GM21786 (cell line): Measurements from ENCODE around the gene ADH5.
"Not testable (repeated sequence)": the region's sequence is repeated elsewhere in the genome, so short reads cannot be mapped to it uniquely, and the experiment has no call there.

Experiments used
- ATAC-seq: cut with Tn5 transposase; IDR thresholded peaks from one replicate; pipeline ENCODE4 v1.9.1; 2021; ENCODE audit not compliant: unreplicated experiment

ADH5 gene

DNA sequence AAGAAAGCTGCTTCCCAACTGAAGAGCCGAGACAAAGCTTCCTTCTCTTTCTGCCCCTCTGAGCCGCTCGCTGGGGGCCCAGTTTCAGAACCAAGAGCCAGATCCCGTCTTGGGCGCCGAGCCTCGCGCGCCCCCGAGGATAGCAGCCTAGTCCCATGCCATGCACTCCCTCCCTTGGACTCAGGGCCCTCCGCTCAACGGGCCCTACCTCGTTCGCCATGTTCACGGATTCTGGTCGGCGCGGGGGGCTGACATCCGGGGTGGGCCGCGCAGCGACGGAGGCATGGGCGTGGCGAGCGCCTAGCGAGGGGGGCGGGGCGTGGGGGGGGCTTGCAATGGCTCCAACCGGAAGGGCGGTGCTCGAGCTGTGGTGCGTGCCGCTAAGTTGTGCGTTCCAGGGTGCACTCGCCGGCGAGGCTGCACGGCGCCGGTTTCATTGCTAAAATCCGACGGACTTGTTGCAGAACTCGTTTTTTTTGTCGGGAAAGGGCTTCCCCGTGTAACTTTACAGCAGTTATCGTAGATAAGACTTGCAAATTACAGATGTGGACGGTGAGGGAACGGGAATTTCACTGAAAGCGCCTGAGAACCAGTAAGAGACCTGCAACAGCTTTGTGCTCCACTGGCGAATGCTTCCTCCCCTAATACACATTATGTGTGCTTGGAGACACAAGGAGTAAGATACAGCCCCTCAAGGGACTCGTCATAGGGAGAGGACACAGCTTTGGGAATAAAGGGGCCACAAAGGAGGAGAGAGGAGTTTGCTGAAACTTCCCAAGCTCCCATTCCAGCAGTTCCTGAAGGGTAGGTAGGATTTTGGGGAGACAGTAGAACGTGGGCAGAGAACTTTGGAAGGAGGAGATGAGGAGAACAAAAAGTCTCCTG is at the start of gene ADH5:
Gene ADH5, minus strand, starts transcription at position 308 of the 885 bp plus-strand sequence. Its CDS starts 88 bp downstream, at position 220.
- peak; percentile 92 for ATAC-seq

- ATAC-seq = no peak
Observed at GRCh38 chr4:99136329-99136728, 47.7 kb upstream of the ADH5 start.

DNA sequence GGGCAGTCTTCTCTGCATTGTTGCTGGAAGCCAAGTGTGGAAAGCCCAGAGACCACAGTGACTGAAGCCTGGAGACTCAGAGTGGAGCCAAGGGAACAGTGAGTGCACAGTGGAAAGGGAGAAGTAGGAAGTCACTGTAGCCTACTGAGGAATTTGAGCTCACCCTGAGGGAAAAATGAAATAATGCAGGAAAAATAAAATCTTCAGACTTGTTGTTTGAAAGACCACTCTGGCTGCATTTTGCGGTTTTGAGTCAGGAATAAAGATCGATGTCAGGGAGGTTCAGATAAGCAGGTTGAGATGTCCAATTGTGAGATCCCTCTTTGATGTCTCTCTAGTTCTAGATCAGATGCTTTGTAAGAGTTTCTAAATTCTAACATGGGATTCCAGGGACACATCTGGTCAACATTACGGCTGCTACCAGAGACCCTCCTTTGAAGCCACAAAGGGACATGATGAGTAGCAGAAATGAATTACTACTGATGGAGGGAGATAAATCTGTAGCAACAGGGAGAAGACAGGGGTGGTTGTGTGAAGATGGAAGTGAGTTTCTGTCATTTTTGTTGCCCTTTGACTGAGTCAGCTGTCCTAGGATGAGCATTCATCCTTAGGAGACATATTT is 47.1 kb upstream of the ADH5 start:
- ATAC-seq = no peak

- no peak for ATAC-seq
Observed at GRCh38 chr4:99134586-99134985, 46.0 kb upstream of the ADH5 start.

DNA sequence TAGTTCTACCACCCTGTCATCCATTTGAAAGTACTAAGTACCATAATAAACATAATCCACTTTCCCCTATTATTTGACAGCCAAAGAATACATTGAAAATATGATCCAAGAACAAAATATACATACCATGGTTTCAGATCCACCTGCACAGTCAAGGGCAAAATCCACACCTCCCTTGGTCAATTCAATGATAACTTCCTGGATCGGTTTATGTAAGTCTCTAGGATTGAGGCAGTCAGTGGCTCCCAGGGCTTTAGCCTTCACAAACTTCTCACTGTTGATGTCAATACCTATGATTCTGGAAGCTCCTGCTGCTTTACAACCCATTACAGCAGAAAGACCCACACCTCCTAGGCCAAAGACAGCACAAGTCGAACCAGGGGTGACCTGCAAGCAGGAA is 42.8 kb upstream of the ADH5 start:
- ATAC-seq = no peak

- ATAC-seq = no peak
Observed at GRCh38 chr4:99126376-99126775, 37.8 kb upstream of the ADH5 start.

DNA sequence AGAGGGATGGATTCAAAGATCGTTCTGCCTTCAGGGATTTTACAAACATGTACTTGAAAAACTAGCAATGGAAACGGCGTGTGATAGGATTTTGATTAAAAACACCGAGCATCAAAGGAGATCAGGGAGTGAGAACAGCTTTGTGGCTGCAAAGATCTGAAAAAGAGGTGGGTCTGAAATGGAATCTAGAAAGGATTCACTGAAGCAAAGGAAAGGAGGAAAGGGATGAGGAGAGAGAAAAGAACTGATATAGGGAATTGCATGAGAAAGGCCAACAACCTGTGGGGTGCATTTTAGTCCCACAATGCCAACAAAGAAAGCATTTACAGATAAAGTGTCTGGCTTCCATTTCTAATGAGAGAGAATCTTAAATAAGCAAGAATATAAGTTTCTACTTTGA is 32.4 kb upstream of the ADH5 start:
- no peak for ATAC-seq

GRCh38 chr4:99120501-99120900 is 31.9 kb upstream of the ADH5 start:
- no peak for ATAC-seq

DNA sequence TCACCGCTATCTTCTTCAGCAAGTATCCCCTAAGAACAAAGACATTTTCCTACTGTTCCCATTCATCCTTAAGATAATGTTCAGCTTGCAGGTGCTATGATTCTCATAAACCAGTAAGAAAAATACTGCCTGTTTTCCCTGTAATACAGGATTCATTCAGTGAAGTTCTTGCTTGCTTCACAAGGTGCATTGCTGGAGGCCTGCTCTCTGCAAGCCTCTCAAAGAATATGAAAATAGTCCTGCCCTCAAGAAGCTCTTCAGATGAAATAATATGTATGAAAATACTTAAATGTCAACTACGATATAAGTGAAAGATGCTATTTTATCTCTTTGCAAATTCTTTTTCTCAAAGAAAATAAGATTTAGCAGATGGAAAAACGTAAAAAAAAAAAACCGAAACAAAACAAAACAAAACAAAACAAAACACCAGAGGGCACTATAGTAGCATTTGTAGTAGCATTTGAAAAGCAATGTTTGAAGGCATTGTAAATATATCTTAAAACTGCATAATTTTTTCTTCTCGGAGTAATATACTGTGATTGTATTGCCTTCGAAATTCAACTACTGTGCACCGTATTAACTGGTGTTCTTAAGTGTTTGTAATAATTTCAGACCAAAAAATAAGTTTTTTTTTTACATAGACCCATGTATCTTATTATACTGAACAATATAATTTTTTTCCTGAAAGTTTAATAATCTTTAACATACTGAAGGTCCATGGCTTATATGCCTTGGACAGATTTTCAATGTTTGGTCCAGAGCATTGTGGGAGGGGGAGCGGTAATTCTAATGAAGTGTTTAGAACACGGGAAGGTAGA is 29.5 kb upstream of the ADH5 start:
- no peak for ATAC-seq

DNA sequence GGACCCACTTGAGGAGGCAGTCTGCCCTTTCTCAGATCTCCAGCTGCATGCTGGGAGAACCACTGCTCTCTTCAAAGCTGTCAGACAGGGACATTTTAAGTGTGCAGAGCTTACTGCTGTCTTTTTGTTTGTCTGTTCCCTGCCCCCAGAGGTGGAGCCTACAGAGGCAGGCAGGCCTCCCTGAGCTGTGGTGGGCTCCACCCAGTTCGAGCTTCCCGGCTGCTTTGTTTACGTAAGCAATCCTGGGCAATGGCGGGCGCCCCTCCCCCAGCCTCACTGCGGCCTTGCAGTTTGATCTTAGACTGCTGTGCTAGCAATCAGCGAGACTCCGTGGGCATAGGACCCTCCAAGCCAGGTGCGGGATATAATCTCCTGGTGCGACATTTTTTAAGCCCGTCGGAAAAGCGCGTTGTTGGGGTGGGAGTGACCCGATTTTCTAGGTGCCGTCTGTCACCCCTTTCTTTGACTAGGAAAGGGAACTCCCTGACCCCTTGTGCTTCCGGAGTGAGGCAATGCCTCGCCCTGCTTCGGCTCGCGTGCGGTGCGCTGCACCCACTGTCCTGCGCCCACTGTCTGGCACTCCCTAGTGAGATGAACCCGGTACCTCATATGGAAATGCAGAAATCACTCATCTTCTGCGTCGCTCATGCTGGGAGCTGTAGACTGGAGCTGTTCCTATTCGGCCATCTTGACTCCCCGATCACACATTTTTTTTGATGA is 28.7 kb upstream of the ADH5 start:
- ATAC-seq = not testable (repeated sequence)

DNA sequence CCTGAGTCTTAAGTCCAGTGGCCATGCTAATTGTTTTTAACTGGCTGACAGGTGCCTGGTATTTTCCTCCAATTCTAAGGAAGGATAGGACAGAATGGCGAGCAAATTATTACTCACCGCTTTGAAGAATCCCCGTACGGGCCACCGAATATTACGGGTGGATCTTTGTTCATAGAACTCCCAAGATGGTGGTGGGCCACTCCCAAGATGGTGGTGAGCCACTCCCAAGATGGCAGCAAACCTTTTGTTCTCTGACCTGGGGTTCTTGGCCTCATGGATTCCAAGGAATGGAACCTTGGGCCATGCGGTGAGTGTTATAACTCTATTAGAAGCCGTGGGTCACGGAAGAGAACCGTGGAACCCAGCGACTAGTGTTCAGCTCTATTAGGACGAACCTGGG is 20.7 kb upstream of the ADH5 start:
- ATAC-seq = not testable (repeated sequence)

GRCh38 chr4:99104153-99104552 is 15.6 kb upstream of the ADH5 start:
- no peak for ATAC-seq

DNA sequence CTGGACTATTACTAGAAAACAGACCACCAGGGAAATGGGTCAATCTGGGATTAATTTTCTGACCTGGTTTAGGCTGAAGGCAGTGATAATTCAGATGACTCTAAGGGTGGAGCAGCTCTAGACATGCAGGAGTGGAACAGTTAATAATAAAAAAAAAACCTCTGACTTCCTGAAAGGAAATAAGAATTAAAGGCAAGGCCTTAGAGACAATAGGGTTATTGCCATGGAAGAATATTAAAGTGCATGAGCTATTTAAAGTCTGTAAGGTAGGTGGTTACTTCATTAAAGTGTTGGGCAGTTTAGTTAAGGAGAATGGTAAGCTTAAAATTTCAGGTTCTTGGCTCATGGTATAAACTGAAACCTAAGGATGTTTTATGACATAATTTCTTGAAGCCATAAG is 14.6 kb upstream of the ADH5 start:
- no peak for ATAC-seq

DNA sequence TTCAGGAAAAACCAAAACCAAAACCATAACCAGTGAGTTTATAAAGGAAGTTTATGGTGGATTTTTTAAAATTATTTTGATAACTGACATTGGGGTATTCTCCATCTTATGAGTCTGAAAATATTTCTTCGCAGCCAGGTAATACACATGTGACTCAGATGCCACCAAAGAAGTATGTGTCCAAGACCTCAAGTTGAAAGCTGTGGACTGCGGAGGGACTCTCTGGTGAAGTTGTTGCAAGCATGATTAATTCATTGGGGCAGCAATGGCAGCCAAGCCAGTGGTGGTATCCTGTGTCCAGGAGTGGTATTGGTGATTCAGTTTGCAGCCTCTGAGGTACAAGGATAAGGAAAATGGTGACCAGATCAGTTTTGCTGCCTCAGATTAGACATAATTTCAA is 14.0 kb upstream of the ADH5 start:
- ATAC-seq = no peak

DNA sequence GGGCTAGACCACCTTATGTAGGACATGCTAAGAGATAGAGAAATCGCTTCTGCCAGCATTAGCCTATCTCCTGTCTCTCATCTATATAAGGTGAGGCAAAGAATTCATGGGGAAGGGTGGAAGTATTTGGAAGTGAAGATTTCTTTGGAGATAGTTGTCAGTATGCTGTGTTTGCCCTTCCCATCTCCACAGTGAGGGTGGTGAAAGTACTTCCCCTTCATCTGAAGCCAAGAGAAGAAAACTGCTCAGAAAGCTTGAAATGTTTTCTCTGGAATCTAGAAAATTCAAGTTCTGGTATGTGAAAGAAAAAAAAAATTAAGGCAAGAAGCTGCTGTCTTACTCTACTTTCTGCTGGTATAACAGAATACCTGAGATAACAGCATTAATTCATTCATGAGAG is 12.3 kb upstream of the ADH5 start:
- ATAC-seq = no peak

DNA sequence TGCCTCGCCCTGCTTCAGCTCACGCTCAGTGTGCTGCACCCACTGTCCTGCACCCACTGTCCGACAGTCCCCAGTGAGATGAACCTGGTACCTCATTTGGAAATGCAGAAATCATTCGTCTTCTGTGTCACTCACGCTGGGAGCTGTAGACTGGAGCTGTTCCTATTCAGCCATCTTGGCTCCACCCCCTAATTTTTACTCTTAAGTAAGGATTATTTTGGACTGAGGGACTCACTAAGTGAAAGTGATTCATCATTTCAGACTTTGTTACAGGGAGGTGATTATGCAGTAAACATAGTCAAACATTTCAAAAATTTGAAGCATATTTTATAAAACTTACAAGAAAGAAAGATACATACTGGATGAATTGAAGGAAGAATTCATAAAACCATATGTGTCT is 11.2 kb upstream of the ADH5 start:
- not testable (repeated sequence) for ATAC-seq

DNA sequence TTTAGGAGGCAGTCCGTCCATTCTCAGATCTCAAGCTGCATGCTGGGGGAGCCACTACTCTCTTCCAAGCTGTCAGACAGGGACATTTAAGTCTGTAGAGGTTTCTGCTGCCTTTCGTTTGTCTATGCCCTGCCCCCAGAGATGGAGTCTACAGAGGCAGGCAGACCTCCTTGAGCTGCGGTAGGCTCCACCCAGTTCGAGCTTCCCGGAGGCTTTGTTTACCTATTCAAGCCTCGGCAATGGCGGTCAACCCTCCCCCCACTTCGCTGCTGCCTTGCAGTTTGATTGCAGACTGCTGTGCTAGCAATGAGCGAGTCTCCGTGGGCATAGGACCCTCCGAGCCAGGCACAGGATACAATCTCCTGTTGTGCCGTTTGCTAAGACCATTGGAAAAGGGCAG is 10.7 kb upstream of the ADH5 start:
- no peak for ATAC-seq

DNA sequence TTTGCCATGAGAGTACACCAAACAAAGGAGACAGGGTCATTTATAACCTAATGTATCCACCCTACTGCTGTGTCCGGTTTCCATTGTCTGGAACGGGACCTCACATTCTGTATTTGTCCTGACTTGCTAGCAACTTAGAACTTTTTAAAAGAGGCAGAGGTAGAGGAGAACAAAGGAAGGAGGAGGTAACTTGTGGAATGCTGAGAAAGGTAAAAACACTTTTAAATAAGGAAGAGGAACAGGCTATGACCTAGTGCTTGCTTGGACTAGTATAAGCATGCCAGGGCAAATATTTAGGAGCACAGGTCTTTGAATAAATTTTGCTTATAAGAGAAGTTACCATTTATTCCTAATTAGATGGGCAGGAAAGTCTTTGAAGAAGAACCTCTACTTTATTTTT is 3.3 kb upstream of the ADH5 start:
- ATAC-seq = not testable (repeated sequence)

DNA sequence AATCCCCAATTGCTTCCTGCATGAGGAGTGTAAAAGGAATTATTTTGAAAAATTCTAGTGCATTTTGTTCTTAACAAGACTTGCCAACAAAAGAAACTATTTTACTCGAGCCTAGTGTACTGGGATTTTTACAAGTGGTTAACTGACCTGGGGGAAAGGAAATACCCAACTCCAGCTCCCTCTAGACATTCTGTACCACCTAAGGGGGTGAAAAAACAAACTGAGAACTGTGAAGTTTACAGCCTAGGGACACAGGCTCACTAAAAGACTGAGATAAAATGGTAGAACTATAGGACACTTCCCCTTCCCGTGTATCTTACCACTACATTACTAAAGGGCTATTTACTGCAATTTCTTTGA is 2.6 kb upstream of the ADH5 start:
- no peak for ATAC-seq

GRCh38 chr4:99090481-99091215 is 2.1 kb upstream of the ADH5 start:
- no peak for ATAC-seq
